Cardiac fibroblast (primary cell): Measurements from ENCODE around the gene ZMYM2.

Experiments
- DNase-seq, 2 donors: peaks; one replicate each; pipeline versions ENCODE4 v3.0.0 to v3.0.0-alpha.2; 2010; ENCODE audit warnings: low read depth in 2 of 2
- H3K4me3 ChIP-seq, 2 donors: replicated peaks in 1 of 2; 1 replicate in 1 of 2; 2 replicates in 1 of 2; pipeline ENCODE4 v1.5.1; 2011; ENCODE audit warnings: low read depth in 2 of 2, low read length in 2 of 2, mild to moderate bottlenecking in 2 of 2, moderate library complexity in 1 of 2
- TF ChIP-seq, protein P1 (sequence below): IDR thresholded peaks from one replicate; pipeline ENCODE4 v1.5.1; 2011; ENCODE audit warnings: low read depth, mild to moderate bottlenecking, low read length, inconsistent platforms

ZMYM2 gene

GRCh38 chr13:20001366-20002190, 43.1 kb downstream of the ZMYM2 start:
- H3K4me3 ChIP-seq = no peak overlapping the region
- TF ChIP-seq, protein P1, sequence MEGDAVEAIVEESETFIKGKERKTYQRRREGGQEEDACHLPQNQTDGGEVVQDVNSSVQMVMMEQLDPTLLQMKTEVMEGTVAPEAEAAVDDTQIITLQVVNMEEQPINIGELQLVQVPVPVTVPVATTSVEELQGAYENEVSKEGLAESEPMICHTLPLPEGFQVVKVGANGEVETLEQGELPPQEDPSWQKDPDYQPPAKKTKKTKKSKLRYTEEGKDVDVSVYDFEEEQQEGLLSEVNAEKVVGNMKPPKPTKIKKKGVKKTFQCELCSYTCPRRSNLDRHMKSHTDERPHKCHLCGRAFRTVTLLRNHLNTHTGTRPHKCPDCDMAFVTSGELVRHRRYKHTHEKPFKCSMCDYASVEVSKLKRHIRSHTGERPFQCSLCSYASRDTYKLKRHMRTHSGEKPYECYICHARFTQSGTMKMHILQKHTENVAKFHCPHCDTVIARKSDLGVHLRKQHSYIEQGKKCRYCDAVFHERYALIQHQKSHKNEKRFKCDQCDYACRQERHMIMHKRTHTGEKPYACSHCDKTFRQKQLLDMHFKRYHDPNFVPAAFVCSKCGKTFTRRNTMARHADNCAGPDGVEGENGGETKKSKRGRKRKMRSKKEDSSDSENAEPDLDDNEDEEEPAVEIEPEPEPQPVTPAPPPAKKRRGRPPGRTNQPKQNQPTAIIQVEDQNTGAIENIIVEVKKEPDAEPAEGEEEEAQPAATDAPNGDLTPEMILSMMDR = no peak
- peak in 1 of 2 donors; percentile 19 for DNase-seq

GRCh38 chr13:20002787-20003186, 44.3 kb downstream of the ZMYM2 start:
- TF ChIP-seq, protein P1 = no peak
- H3K4me3 ChIP-seq = no peak overlapping the region
- no peak for DNase-seq

- H3K4me3 ChIP-seq = no peak overlapping the region
- DNase-seq = peak in 1 of 2 donors; percentile 42
Observed at GRCh38 chr13:20006206-20006605, 47.7 kb downstream of the ZMYM2 start.

GRCh38 chr13:20015763-20016162, 57.2 kb downstream of the ZMYM2 start:
- TF ChIP-seq, protein P1 = no peak
- DNase-seq = no peak
- no peak overlapping the region for H3K4me3 ChIP-seq

More at GRCh38 chr13:20006206-20006605, 47.7 kb downstream of the ZMYM2 start:
- TF ChIP-seq, protein P1 = no peak

DNA sequence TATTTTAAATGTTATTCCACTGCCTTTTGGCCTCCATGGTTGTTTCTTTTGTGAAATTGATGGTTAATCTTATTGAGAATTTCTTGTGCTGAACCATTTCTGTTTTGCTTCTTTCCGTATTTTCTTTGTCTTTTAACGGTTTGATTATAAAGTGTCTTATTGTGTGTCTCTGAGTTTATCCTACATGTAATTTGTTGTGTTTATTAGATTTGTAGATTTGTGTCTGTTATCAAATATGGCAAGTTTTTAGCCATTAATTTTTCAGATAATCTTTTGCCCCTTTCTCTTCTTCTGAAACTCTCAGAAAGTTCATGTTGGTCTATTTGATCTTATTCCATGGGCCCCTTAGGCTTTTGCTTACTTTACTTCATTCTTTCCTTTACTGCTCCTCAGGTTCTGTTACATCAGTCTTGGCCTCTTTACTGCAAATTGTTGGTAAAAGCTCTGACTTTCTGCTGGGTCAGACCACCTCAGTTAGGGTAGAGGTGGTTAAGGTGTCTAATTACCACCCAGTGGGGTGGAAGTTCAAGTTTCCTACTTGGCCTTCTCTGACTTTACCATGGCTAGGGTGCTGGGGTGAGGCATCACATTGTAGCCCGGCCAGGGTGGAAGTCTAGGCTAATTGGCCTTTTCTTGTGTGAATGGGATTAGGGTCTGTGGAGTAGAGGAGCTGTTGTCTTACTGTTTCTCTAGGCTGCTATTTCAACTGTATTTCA, 58.3 kb downstream of the ZMYM2 start:
- H3K4me3 ChIP-seq = no peak overlapping the region
- TF ChIP-seq, protein P1 = no peak
- no peak for DNase-seq

DNA sequence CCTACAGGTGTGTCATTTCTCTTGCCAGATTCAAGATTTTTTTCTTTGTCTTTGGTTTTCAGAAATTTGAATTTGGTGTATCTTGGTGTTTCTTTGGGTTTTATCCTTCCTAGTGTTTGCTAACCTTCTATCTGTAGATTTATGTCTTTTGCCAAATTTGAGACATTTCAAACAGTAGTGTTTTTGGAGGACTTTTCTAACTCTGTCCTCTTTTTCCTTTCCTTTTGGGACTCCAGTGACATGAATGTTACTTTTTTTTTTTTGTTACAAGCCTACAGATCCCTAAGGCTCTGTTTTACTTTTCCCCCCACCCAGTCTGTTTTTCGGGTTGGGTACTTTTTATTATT, 58.8 kb downstream of the ZMYM2 start:
- DNase-seq = no peak
- TF ChIP-seq, protein P1 = no peak
- H3K4me3 ChIP-seq = no peak overlapping the region
